Measurements from ENCODE around the gene SLC16A7. TPM values are rescaled to one million over a fixed set of nuclear protein-coding genes. Genes with fewer than 3 reads are reported as not detected.

The SLC16A7 gene
- total and polyA plus RNA-seq, 9 of the 15 experiments (the other 6 are each of a cell fraction or from before 2014, with no cell fraction given), result 0.18 TPM; not detected in 8

DNA sequence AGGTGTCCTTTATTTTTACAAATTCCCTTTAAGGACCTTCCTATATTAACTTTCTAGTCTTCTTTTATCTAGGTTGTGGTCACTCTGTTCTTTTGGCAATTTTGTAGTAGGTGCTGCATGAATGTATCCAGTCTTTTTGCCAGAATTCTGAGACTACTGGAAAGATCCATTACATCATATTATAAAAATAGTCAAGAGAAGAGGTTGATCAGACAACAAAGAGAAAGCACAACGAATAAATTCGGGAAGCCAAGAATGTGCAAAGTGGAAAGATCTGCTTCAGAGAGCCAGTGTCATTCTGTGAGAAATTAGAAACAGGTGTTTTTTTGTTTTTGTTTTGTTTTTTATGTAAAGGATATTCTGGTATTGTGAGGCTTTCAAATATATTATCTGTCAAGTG, 15.8 kb upstream of the SLC16A7 start:
- WGBS (ENCODE audit: insufficient coverage, low coverage, missing lambda C conversion rate), result 0% methylated on average over 2 of the region's 2 CpGs
- H3K4me1 ChIP-seq (replicated peaks in 1 of 2; ENCODE audit: control insufficient read depth in 2 of 2, insufficient read depth in 2 of 2, low read length in 2 of 2), result no peaks in the 10 kb centered on the region
- ATAC-seq (no peak), DNase-seq (ENCODE audit: extremely low read depth in 1 of 4, low spot score in 3 of 4) (no peak), FAIRE-seq (no peak)
- no peak overlapping the region for H3K4me2 ChIP-seq (ENCODE audit: insufficient read depth, low read length)
- POLR2A ChIA-PET, result no interaction called here
- H3K27me3 ChIP-seq (ENCODE audit: control insufficient read depth in 2 of 2, insufficient read depth in 2 of 2, low read length in 2 of 2), result no peaks in the 10 kb centered on the region
- no TSS peak for BruUV-seq (replicated peaks)
- CTCF ChIA-PET (ENCODE audit: low intra/inter-chr PET ratio), result no interaction called here
- in situ Hi-C loops (cut with MboI), result no loop called here
- no peaks in the 10 kb centered on the region for H3K79me2 ChIP-seq (ENCODE audit: control insufficient read depth, insufficient read depth, low read length)
- H4K20me1 ChIP-seq (replicated peaks; ENCODE audit: control insufficient read depth, insufficient read depth, low read length), result no peaks in the 10 kb centered on the region
- H3K9ac ChIP-seq (ENCODE audit: insufficient read depth in 1 of 2, low read depth in 2 of 2, low read length in 2 of 2), result no peak overlapping the region
- no peak overlapping the region for H2AFZ ChIP-seq (ENCODE audit: low read depth, low read length)
- no peak overlapping the region for H3K27ac ChIP-seq (ENCODE audit: extremely low read depth, low read depth, low read length)
- H3K9me3 ChIP-seq (replicated peaks; ENCODE audit: control insufficient read depth, insufficient read depth, low read depth, low read length), result no peaks in the 10 kb centered on the region
- no peaks in the 10 kb centered on the region for H3K36me3 ChIP-seq (ENCODE audit: control insufficient read depth, insufficient read depth, low read length)
- no peaks in the 10 kb centered on the region for H3K9me1 ChIP-seq (ENCODE audit: control insufficient read depth, insufficient read depth, low read length)
- intact Hi-C loops (cut with micrococcal nuclease), result no loop called here
- H3K4me3 ChIP-seq, result no peak overlapping the region
- TF ChIP-seq RBM14 (IDR thresholded peaks at IDR 0.05; ENCODE audit: borderline replicate concordance, insufficient read depth, low read depth, low read length), result no peak
- TF ChIP-seq, protein P1, sequence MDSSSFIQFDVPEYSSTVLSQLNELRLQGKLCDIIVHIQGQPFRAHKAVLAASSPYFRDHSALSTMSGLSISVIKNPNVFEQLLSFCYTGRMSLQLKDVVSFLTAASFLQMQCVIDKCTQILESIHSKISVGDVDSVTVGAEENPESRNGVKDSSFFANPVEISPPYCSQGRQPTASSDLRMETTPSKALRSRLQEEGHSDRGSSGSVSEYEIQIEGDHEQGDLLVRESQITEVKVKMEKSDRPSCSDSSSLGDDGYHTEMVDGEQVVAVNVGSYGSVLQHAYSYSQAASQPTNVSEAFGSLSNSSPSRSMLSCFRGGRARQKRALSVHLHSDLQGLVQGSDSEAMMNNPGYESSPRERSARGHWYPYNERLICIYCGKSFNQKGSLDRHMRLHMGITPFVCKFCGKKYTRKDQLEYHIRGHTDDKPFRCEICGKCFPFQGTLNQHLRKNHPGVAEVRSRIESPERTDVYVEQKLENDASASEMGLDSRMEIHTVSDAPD (CRISPR knock-in tag; IDR thresholded peaks at IDR 0.05), result no peak
- TF ChIP-seq, protein P2, sequence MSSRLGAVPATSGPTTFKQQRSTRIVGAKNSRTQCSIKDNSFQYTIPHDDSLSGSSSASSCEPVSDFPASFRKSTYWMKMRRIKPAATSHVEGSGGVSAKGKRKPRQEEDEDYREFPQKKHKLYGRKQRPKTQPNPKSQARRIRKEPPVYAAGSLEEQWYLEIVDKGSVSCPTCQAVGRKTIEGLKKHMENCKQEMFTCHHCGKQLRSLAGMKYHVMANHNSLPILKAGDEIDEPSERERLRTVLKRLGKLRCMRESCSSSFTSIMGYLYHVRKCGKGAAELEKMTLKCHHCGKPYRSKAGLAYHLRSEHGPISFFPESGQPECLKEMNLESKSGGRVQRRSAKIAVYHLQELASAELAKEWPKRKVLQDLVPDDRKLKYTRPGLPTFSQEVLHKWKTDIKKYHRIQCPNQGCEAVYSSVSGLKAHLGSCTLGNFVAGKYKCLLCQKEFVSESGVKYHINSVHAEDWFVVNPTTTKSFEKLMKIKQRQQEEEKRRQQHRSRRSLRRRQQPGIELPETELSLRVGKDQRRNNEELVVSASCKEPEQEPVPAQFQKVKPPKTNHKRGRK (tag; IDR thresholded peaks at IDR 0.05), result no peak
- TF ChIP-seq SP1 (CRISPR knock-in tag; IDR thresholded peaks at IDR 0.05), result no peak
- TF ChIP-seq, protein P3, sequence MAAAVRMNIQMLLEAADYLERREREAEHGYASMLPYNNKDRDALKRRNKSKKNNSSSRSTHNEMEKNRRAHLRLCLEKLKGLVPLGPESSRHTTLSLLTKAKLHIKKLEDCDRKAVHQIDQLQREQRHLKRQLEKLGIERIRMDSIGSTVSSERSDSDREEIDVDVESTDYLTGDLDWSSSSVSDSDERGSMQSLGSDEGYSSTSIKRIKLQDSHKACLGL (CRISPR knock-in tag; IDR thresholded peaks at IDR 0.05; ENCODE audit: borderline replicate concordance, poor library complexity, severe bottlenecking), result no peak
- no peak for TF ChIP-seq RBFOX2 (IDR thresholded peaks at IDR 0.05; ENCODE audit: low read depth, low read length)
- no peak for TF ChIP-seq ZNF408 (CRISPR knock-in tag; IDR thresholded peaks at IDR 0.05; ENCODE audit: low read depth)
- no peak for TF ChIP-seq WHSC1 (IDR thresholded peaks at IDR 0.05; ENCODE audit: low read length)
- no peak for TF ChIP-seq MAZ (CRISPR knock-in tag; conservative IDR thresholded peaks at IDR 0.05 in 1 of 2, IDR thresholded peaks at IDR 0.05 in 1 of 2)
- TF ChIP-seq ZSCAN29 (IDR thresholded peaks at IDR 0.05), result no peak
- TF ChIP-seq ZNF253 (CRISPR knock-in tag; conservative IDR thresholded peaks at IDR 0.05), result no peak
- no peak for TF ChIP-seq MYNN (IDR thresholded peaks at IDR 0.05)
- TF ChIP-seq MYNN (CRISPR knock-in tag; IDR thresholded peaks at IDR 0.05), result no peak
- no peak for TF ChIP-seq HMG20A (CRISPR knock-in tag; conservative IDR thresholded peaks at IDR 0.05)
- no peak for TF ChIP-seq XRCC3 (IDR thresholded peaks at IDR 0.05)
- no peak for TF ChIP-seq HDAC3 (IDR thresholded peaks at IDR 0.05; ENCODE audit: borderline replicate concordance, partially characterized antibody)
- TF ChIP-seq, protein P4, sequence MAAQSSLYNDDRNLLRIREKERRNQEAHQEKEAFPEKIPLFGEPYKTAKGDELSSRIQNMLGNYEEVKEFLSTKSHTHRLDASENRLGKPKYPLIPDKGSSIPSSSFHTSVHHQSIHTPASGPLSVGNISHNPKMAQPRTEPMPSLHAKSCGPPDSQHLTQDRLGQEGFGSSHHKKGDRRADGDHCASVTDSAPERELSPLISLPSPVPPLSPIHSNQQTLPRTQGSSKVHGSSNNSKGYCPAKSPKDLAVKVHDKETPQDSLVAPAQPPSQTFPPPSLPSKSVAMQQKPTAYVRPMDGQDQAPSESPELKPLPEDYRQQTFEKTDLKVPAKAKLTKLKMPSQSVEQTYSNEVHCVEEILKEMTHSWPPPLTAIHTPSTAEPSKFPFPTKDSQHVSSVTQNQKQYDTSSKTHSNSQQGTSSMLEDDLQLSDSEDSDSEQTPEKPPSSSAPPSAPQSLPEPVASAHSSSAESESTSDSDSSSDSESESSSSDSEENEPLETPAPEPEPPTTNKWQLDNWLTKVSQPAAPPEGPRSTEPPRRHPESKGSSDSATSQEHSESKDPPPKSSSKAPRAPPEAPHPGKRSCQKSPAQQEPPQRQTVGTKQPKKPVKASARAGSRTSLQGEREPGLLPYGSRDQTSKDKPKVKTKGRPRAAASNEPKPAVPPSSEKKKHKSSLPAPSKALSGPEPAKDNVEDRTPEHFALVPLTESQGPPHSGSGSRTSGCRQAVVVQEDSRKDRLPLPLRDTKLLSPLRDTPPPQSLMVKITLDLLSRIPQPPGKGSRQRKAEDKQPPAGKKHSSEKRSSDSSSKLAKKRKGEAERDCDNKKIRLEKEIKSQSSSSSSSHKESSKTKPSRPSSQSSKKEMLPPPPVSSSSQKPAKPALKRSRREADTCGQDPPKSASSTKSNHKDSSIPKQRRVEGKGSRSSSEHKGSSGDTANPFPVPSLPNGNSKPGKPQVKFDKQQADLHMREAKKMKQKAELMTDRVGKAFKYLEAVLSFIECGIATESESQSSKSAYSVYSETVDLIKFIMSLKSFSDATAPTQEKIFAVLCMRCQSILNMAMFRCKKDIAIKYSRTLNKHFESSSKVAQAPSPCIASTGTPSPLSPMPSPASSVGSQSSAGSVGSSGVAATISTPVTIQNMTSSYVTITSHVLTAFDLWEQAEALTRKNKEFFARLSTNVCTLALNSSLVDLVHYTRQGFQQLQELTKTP (IDR thresholded peaks at IDR 0.05; ENCODE audit: low read depth in 1 of 2, partially characterized antibody in 2 of 2), result no peak
